ENCODE data around the gene PTGER2.
A peak's percentile ranks its signal among the peaks of the same experiment; 100 is the strongest.

PTGER2 gene

GRCh38 chr14:52272375-52272774, 41.7 kb upstream of the PTGER2 start:
- no peak for TF ChIP-seq Cebpa-rat (IDR thresholded peaks at IDR 0.05)
- Histone ChIP-seq H3K4me2 (no peak overlapping the region), H3K4me1 (no peaks in the 10 kb centered on the region), H3K27ac (no peak overlapping the region), H3K9me3 (peaks cover 30% of the 10 kb centered on the region), H3K27me3 (peaks cover 33% of the 10 kb centered on the region), H3K36me3 (peaks cover 25% of the 10 kb centered on the region), H3K9ac (no peak overlapping the region), H4K20me1 (no peaks in the 10 kb centered on the region), H3K4me3 (no peak overlapping the region)

GRCh38 chr14:52275372-52275771, 38.7 kb upstream of the PTGER2 start:
- Histone ChIP-seq H3K9me3 (peaks cover under 1% of the 10 kb centered on the region; the same call in 1 of the 2 replicates), H3K9ac (no peak overlapping the region), H3K27me3 (peaks cover 3% of the 10 kb centered on the region; the same call in 1 of the 2 replicates), H3K4me2 (no peak overlapping the region), H3K4me3 (no peak overlapping the region), H3K36me3 (no peaks in the 10 kb centered on the region), H4K20me1 (no peaks in the 10 kb centered on the region), H3K27ac (no peak overlapping the region), H3K4me1 (peaks cover 10% of the 10 kb centered on the region)
- no peak for TF ChIP-seq Cebpa-rat (IDR thresholded peaks at IDR 0.05)

GRCh38 chr14:52277552-52277951, 36.6 kb upstream of the PTGER2 start:
- Histone ChIP-seq H3K4me1 (peaks cover 10% of the 10 kb centered on the region), H3K36me3 (no peaks in the 10 kb centered on the region), H3K27ac (no peak overlapping the region), H3K27me3 (no peaks in the 10 kb centered on the region), H3K9ac (no peak overlapping the region), H3K4me2 (no peak overlapping the region), H4K20me1 (no peaks in the 10 kb centered on the region), H3K9me3 (no peaks in the 10 kb centered on the region), H3K4me3 (no peak overlapping the region)
- no peak for TF ChIP-seq Cebpa-rat (IDR thresholded peaks at IDR 0.05)

GRCh38 chr14:52279408-52279807, 34.7 kb upstream of the PTGER2 start:
- Histone ChIP-seq H3K4me1 (peaks cover 10% of the 10 kb centered on the region), H3K4me2 (peak overlapping the region; percentile 49), H3K27me3 (no peaks in the 10 kb centered on the region), H4K20me1 (no peaks in the 10 kb centered on the region), H3K9me3 (no peaks in the 10 kb centered on the region), H3K36me3 (no peaks in the 10 kb centered on the region), H3K27ac (no peak overlapping the region; the same call in 1 of the 2 replicates), H3K9ac (no peak overlapping the region), H3K4me3 (no peak overlapping the region)
- TF ChIP-seq Cebpa-rat (IDR thresholded peaks at IDR 0.05), result no peak

GRCh38 chr14:52283099-52283498, 31.0 kb upstream of the PTGER2 start:
- TF ChIP-seq Cebpa-rat (IDR thresholded peaks at IDR 0.05), result no peak
- H3K4me3 ChIP-seq, result no peak overlapping the region
- no peak overlapping the region for H3K27ac ChIP-seq
- no peak overlapping the region for H3K9ac ChIP-seq
- H3K4me2 ChIP-seq, result no peak overlapping the region
- no peaks in the 10 kb centered on the region for H3K27me3 ChIP-seq
- H3K4me1 ChIP-seq, result peaks cover 10% of the 10 kb centered on the region
- H3K9me3 ChIP-seq, result no peaks in the 10 kb centered on the region
- H4K20me1 ChIP-seq, result no peaks in the 10 kb centered on the region
- no peaks in the 10 kb centered on the region for H3K36me3 ChIP-seq

GRCh38 chr14:52286661-52287649, 27.2 kb upstream of the PTGER2 start:
- H3K9ac ChIP-seq, result no peak overlapping the region
- H4K20me1 ChIP-seq, result no peaks in the 10 kb centered on the region
- H3K27ac ChIP-seq, result no peak overlapping the region
- H3K9me3 ChIP-seq, result no peaks in the 10 kb centered on the region
- H3K27me3 ChIP-seq, result no peaks in the 10 kb centered on the region
- H3K4me3 ChIP-seq, result no peak overlapping the region
- no peak overlapping the region for H3K4me2 ChIP-seq
- no peaks in the 10 kb centered on the region for H3K4me1 ChIP-seq
- H3K36me3 ChIP-seq, result no peaks in the 10 kb centered on the region
- TF ChIP-seq Cebpa-rat (IDR thresholded peaks at IDR 0.05), result no peak

- peaks cover 9% of the 10 kb centered on the region for H3K4me1 ChIP-seq
- no peak for TF ChIP-seq Cebpa-rat (IDR thresholded peaks at IDR 0.05)
- H4K20me1 ChIP-seq, result no peaks in the 10 kb centered on the region
- H3K9ac ChIP-seq, result no peak overlapping the region
- no peaks in the 10 kb centered on the region for H3K9me3 ChIP-seq
- H3K27ac ChIP-seq, result no peak overlapping the region
- H3K4me2 ChIP-seq, result no peak overlapping the region
- H3K4me3 ChIP-seq, result no peak overlapping the region
- no peaks in the 10 kb centered on the region for H3K36me3 ChIP-seq
- no peaks in the 10 kb centered on the region for H3K27me3 ChIP-seq
These were observed 17.7 kb upstream of the PTGER2 start for GRCh38 chr14:52296378-52296777.

- TF ChIP-seq Cebpa-rat (IDR thresholded peaks at IDR 0.05), result no peak
- Histone ChIP-seq H3K36me3 (no peaks in the 10 kb centered on the region), H3K27me3 (no peaks in the 10 kb centered on the region), H3K9me3 (no peaks in the 10 kb centered on the region), H3K9ac (no peak overlapping the region), H3K4me2 (0 out of 2 replicates have a peak overlapping the region, but pooled peaks have one; percentile 17), H3K27ac (no peak overlapping the region; the same call in 1 of the 2 replicates), H3K4me1 (peaks cover 9% of the 10 kb centered on the region), H3K4me3 (no peak overlapping the region), H4K20me1 (no peaks in the 10 kb centered on the region)
These were observed 15.3 kb upstream of the PTGER2 start for GRCh38 chr14:52298795-52299194.

GRCh38 chr14:52299692-52300278, 14.3 kb upstream of the PTGER2 start:
- TF ChIP-seq Cebpa-rat (IDR thresholded peaks at IDR 0.05), result peak; percentile 65; the same call in 1 of the 2 replicates
- peaks cover 9% of the 10 kb centered on the region for H3K4me1 ChIP-seq
- H3K4me2 ChIP-seq, result no peak overlapping the region
- no peaks in the 10 kb centered on the region for H3K9me3 ChIP-seq
- H3K27ac ChIP-seq, result no peak overlapping the region
- H3K27me3 ChIP-seq, result no peaks in the 10 kb centered on the region
- H4K20me1 ChIP-seq, result no peaks in the 10 kb centered on the region
- no peaks in the 10 kb centered on the region for H3K36me3 ChIP-seq
- no peak overlapping the region for H3K9ac ChIP-seq
- H3K4me3 ChIP-seq, result no peak overlapping the region

- Histone ChIP-seq H3K27ac (no peak overlapping the region), H3K36me3 (peaks cover 6% of the 10 kb centered on the region; the same call in 1 of the 2 replicates), H3K4me3 (no peak overlapping the region), H3K27me3 (no peaks in the 10 kb centered on the region), H3K9me3 (no peaks in the 10 kb centered on the region; the same call in 1 of the 2 replicates), H4K20me1 (no peaks in the 10 kb centered on the region), H3K4me1 (peaks cover 9% of the 10 kb centered on the region), H3K4me2 (no peak overlapping the region), H3K9ac (no peak overlapping the region)
- TF ChIP-seq Cebpa-rat (IDR thresholded peaks at IDR 0.05), result no peak
These were observed 10.9 kb upstream of the PTGER2 start for GRCh38 chr14:52303236-52303635.
